UCSD-AML1 (cell line): ENCODE measurements around the gene BRSK2.
"Not testable (repeated sequence)": the region's sequence is repeated elsewhere in the genome, so short reads cannot be mapped to it uniquely, and the experiment has no call there.

Experiments
- DNase-seq: peaks from one replicate; lab custom pipeline; 2025; ENCODE audit not compliant: unreplicated experiment; lab: John Stamatoyannopoulos, UW

The BRSK2 gene

GRCh38 chr11:1407668-1408067 is 17.9 kb downstream of the BRSK2 start:
- no peak for DNase-seq

- DNase-seq, result no peak
Measured at GRCh38 chr11:1408346-1408745, 18.6 kb downstream of the BRSK2 start.

GRCh38 chr11:1409108-1409851 is 19.5 kb downstream of the BRSK2 start:
- no peak for DNase-seq

GRCh38 chr11:1409852-1410125 is 20.1 kb downstream of the BRSK2 start:
- DNase-seq, result not testable (repeated sequence)

GRCh38 chr11:1410366-1411291 is 20.9 kb downstream of the BRSK2 start:
- DNase-seq, result no peak

GRCh38 chr11:1411301-1411700 is 21.6 kb downstream of the BRSK2 start:
- no peak for DNase-seq

GRCh38 chr11:1411739-1412138 is 22.0 kb downstream of the BRSK2 start:
- not testable (repeated sequence) for DNase-seq

GRCh38 chr11:1412377-1413095 is 22.8 kb downstream of the BRSK2 start:
- DNase-seq, result no peak

- no peak for DNase-seq
Measured at GRCh38 chr11:1414650-1415049, 24.9 kb downstream of the BRSK2 start.

- no peak for DNase-seq
Measured at GRCh38 chr11:1415631-1416030, 25.9 kb downstream of the BRSK2 start.

- not testable (repeated sequence) for DNase-seq
Measured at GRCh38 chr11:1418192-1418795, 28.6 kb downstream of the BRSK2 start.

- no peak for DNase-seq
Measured at GRCh38 chr11:1419811-1420210, 30.1 kb downstream of the BRSK2 start.

GRCh38 chr11:1421291-1421690 is 31.6 kb downstream of the BRSK2 start:
- DNase-seq, result no peak

GRCh38 chr11:1422481-1422880 is 32.7 kb downstream of the BRSK2 start:
- no peak for DNase-seq

GRCh38 chr11:1422981-1423380 is 33.2 kb downstream of the BRSK2 start:
- DNase-seq, result no peak

GRCh38 chr11:1423406-1423805 is 33.7 kb downstream of the BRSK2 start:
- not testable (repeated sequence) for DNase-seq

- DNase-seq, result no peak
Measured at GRCh38 chr11:1425006-1425405, 35.3 kb downstream of the BRSK2 start.

GRCh38 chr11:1425439-1425838 is 35.7 kb downstream of the BRSK2 start:
- DNase-seq, result no peak

GRCh38 chr11:1428762-1429316 is 39.1 kb downstream of the BRSK2 start:
- DNase-seq, result no peak

- DNase-seq, result no peak
Measured at GRCh38 chr11:1433568-1433967, 43.8 kb downstream of the BRSK2 start.
